Upper lobe of left lung (tissue), 4 donors: ENCODE data around the gene PRKAR1B.

ENCODE experiments used
- POLR2AphosphoS5 ChIP-seq, 2 donors: sonication (generic); formaldehyde crosslinking; IDR thresholded peaks; one replicate each; pipeline ENCODE4 v1.5.1; 2017; ENCODE audit warnings: antibody characterized with exemption in 2 of 2
- TF ChIP-seq, protein P1 (sequence below), 6 experiments: fragments of 450-650 bp in 4 of 6; fragments of 200-600 bp in 2 of 6; sonication (generic) in 2 of 6; IDR thresholded peaks; one replicate each; pipeline ENCODE4 v1.5.1; 2016 to 2019; ENCODE audit warnings: antibody characterized with exemption in 6 of 6

DNA sequence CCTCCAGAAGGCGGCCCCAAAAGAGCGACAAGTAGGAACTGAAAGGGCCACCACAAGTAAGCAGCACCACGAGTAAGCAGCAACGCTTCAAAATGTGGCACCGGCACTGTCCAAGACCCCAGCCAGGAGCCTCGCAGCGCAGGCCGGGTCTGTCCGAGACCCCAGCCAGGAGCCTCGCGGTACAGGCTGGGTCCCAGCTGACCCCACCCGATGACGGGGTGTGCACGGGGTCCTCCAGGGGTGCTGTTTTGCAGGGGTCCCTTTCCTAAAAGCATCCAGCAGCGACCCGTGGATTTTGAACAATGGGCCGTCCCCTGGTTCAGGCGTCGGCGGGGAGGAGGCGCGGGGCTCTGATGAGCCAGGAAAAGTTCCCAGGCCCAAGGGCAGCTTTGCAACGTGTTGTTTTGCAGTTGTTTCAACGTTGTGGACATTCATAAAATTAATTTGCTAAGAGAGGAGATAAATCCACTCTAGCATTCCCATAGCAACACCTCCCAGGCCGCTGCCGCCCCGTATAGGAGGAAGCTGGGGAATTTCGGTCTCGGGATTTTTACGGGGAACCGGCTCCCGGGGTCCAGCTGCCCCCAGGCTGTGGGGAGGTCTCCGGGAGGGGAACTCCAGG lies 155.9 kb downstream of the PRKAR1B start:
- TF ChIP-seq POLR2AphosphoS5 (IDR thresholded peaks at IDR 0.05) = no peak
- TF ChIP-seq, protein P1, sequence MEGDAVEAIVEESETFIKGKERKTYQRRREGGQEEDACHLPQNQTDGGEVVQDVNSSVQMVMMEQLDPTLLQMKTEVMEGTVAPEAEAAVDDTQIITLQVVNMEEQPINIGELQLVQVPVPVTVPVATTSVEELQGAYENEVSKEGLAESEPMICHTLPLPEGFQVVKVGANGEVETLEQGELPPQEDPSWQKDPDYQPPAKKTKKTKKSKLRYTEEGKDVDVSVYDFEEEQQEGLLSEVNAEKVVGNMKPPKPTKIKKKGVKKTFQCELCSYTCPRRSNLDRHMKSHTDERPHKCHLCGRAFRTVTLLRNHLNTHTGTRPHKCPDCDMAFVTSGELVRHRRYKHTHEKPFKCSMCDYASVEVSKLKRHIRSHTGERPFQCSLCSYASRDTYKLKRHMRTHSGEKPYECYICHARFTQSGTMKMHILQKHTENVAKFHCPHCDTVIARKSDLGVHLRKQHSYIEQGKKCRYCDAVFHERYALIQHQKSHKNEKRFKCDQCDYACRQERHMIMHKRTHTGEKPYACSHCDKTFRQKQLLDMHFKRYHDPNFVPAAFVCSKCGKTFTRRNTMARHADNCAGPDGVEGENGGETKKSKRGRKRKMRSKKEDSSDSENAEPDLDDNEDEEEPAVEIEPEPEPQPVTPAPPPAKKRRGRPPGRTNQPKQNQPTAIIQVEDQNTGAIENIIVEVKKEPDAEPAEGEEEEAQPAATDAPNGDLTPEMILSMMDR (IDR thresholded peaks at IDR 0.05) = no peak
